OCI-LY3 (cell line): ENCODE measurements around the gene MEX3C.

Experiments
- EZH2phosphoT487 ChIP-seq: fragments of 200-600 bp; shearing (Covaris generic); IDR thresholded peaks from 2 replicates; pipeline ENCODE4 v1.6.1; 2018; ENCODE audit warnings: antibody characterized with exemption, mixed run types, low read depth
- TF ChIP-seq, protein P1 (sequence below): fragments of 200-600, 300-600 bp; sonication (generic); IDR thresholded peaks from 2 replicates; pipeline ENCODE4 v1.5.1; 2014; ENCODE audit warnings: antibody characterized with exemption, low read length, low read depth

DNA sequence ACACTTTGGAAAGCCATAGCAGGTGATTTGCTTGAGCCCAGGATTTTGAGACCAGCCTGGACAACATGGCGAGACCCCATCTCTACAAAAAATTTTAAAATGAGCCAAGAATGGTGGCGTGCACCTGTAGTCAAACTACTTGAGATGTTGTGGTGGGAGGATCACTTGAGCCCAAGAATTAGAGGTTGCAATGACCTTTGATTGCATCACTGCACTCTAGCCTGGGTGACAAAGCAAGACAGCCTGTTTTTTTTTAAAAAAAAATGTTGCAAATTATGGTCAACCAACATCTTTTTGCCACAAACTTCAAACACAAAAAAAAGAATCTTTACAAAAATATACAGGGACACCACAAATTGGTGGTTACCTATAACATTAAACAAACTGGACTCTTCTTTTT, 40.3 kb downstream of the MEX3C start:
- TF ChIP-seq, protein P1, sequence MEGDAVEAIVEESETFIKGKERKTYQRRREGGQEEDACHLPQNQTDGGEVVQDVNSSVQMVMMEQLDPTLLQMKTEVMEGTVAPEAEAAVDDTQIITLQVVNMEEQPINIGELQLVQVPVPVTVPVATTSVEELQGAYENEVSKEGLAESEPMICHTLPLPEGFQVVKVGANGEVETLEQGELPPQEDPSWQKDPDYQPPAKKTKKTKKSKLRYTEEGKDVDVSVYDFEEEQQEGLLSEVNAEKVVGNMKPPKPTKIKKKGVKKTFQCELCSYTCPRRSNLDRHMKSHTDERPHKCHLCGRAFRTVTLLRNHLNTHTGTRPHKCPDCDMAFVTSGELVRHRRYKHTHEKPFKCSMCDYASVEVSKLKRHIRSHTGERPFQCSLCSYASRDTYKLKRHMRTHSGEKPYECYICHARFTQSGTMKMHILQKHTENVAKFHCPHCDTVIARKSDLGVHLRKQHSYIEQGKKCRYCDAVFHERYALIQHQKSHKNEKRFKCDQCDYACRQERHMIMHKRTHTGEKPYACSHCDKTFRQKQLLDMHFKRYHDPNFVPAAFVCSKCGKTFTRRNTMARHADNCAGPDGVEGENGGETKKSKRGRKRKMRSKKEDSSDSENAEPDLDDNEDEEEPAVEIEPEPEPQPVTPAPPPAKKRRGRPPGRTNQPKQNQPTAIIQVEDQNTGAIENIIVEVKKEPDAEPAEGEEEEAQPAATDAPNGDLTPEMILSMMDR, result no peak
- TF ChIP-seq EZH2phosphoT487, result no peak
